Upper lobe of left lung (tissue), 4 donors: ENCODE data around the gene MSANTD1.

Source experiments
- EP300 ChIP-seq, 4 donors: sonication (generic); formaldehyde crosslinking; IDR thresholded peaks; one replicate each; pipeline ENCODE4 v1.5.1; 2017; ENCODE audit warnings: antibody characterized with exemption in 4 of 4, control low read depth in 2 of 4
- TF ChIP-seq, protein P1 (sequence below), 6 experiments: fragments of 450-650 bp in 4 of 6; fragments of 200-600 bp in 2 of 6; sonication (generic) in 2 of 6; IDR thresholded peaks; one replicate each; pipeline ENCODE4 v1.5.1; 2016 to 2019; ENCODE audit warnings: antibody characterized with exemption in 6 of 6

DNA sequence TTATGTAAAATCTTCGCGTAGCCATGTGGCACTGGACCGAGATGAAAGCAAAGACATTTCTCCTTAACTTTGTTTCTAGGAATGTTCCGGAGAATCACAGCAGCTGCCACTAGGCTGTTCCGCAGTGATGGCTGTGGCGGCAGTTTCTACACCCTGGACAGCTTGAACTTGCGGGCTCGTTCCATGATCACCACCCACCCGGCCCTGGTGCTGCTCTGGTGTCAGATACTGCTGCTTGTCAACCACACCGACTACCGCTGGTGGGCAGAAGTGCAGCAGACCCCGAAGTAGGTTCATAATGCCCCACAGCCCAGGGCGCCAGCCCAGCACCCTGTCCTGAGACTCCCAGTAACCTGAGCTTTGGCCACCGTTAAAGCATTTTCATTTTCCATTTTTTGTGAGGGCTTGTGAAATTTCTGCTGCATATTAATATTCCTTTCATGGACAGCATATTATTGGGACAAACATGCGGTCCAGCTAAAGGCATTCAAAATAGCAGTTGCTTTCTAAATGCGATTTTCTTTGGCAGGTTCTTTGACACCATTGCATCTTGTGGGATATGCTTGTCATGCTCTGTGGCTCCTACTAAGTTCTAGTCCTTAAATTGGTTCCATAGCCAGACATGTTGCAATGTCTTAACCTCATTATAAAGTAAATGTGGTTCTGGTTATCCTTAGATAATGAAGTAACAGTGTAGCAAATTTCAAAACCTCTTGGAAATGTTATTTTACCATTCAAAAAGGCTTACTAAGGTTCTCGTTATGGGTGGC, 49.1 kb upstream of the MSANTD1 start:
- no peak for TF ChIP-seq EP300 (IDR thresholded peaks at IDR 0.05)
- TF ChIP-seq, protein P1, sequence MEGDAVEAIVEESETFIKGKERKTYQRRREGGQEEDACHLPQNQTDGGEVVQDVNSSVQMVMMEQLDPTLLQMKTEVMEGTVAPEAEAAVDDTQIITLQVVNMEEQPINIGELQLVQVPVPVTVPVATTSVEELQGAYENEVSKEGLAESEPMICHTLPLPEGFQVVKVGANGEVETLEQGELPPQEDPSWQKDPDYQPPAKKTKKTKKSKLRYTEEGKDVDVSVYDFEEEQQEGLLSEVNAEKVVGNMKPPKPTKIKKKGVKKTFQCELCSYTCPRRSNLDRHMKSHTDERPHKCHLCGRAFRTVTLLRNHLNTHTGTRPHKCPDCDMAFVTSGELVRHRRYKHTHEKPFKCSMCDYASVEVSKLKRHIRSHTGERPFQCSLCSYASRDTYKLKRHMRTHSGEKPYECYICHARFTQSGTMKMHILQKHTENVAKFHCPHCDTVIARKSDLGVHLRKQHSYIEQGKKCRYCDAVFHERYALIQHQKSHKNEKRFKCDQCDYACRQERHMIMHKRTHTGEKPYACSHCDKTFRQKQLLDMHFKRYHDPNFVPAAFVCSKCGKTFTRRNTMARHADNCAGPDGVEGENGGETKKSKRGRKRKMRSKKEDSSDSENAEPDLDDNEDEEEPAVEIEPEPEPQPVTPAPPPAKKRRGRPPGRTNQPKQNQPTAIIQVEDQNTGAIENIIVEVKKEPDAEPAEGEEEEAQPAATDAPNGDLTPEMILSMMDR (IDR thresholded peaks at IDR 0.05): no peak
